Measurements from ENCODE around the gene ROBO2.

ROBO2 gene

GRCh38 chr3:77039606-77040171, at the start of gene ROBO2:
Gene ROBO2 (plus strand): TSS chr3:77040099. CDS start chr3:77040786, 687 bp downstream.
- peak; percentile 45 for DNase-seq (ENCODE audit: low read depth)

GRCh38 chr3:76990606-76991005, 49.3 kb upstream of the ROBO2 start:
- DNase-seq (ENCODE audit: low read depth), result no peak

- DNase-seq (ENCODE audit: low read depth), result peak; percentile 13
These were observed 48.7 kb upstream of the ROBO2 start for GRCh38 chr3:76991165-76991564.

GRCh38 chr3:76997733-76998132, 42.2 kb upstream of the ROBO2 start:
- DNase-seq (ENCODE audit: low read depth), result peak; percentile 35

GRCh38 chr3:76998555-76998954, 41.3 kb upstream of the ROBO2 start:
- no peak for DNase-seq (ENCODE audit: low read depth)

- DNase-seq (ENCODE audit: low read depth), result no peak
These were observed 38.7 kb upstream of the ROBO2 start for GRCh38 chr3:77001062-77001701.

- DNase-seq (ENCODE audit: low read depth), result no peak
These were observed 25.7 kb upstream of the ROBO2 start for GRCh38 chr3:77014226-77014625.

GRCh38 chr3:77025471-77025870, 14.4 kb upstream of the ROBO2 start:
- DNase-seq (ENCODE audit: low read depth), result no peak

- no peak for DNase-seq (ENCODE audit: low read depth)
These were observed 12.8 kb upstream of the ROBO2 start for GRCh38 chr3:77026904-77027634.

- DNase-seq (ENCODE audit: low read depth), result no peak
These were observed 11.9 kb upstream of the ROBO2 start for GRCh38 chr3:77028005-77028404.

- peak; percentile 90 for DNase-seq (ENCODE audit: low read depth)
These were observed 1.4 kb upstream of the ROBO2 start for GRCh38 chr3:77038468-77038929.

GRCh38 chr3:77038930-77039605, 831 bp upstream of the ROBO2 start:
- DNase-seq (ENCODE audit: low read depth), result peak; percentile 38

GRCh38 chr3:77040216-77040615, 317 bp downstream of the ROBO2 start:
- DNase-seq (ENCODE audit: low read depth), result no peak

- no peak for DNase-seq (ENCODE audit: low read depth)
These were observed 1.2 kb downstream of the ROBO2 start for GRCh38 chr3:77040926-77041722.

- DNase-seq (ENCODE audit: low read depth), result no peak
These were observed 1.9 kb downstream of the ROBO2 start for GRCh38 chr3:77041811-77042210.

GRCh38 chr3:77042343-77042742, 2.4 kb downstream of the ROBO2 start:
- no peak for DNase-seq (ENCODE audit: low read depth)

- DNase-seq (ENCODE audit: low read depth), result no peak
These were observed 3.0 kb downstream of the ROBO2 start for GRCh38 chr3:77042882-77043281.

GRCh38 chr3:77045686-77046085, 5.8 kb downstream of the ROBO2 start:
- DNase-seq (ENCODE audit: low read depth), result no peak

- no peak for DNase-seq (ENCODE audit: low read depth)
These were observed 8.3 kb downstream of the ROBO2 start for GRCh38 chr3:77048186-77048585.

GRCh38 chr3:77051591-77051990, 11.7 kb downstream of the ROBO2 start:
- no peak for DNase-seq (ENCODE audit: low read depth)

- no peak for DNase-seq (ENCODE audit: low read depth)
These were observed 12.2 kb downstream of the ROBO2 start for GRCh38 chr3:77052051-77052501.

Data from iris pigment epithelial cell (primary cell).